Measurements from ENCODE around the gene ARG1. TPM values are rescaled to one million over a fixed set of nuclear protein-coding genes. Genes with fewer than 3 reads are reported as not detected.

The ARG1 gene
- total RNA-seq = not detected in 2 replicates

DNA sequence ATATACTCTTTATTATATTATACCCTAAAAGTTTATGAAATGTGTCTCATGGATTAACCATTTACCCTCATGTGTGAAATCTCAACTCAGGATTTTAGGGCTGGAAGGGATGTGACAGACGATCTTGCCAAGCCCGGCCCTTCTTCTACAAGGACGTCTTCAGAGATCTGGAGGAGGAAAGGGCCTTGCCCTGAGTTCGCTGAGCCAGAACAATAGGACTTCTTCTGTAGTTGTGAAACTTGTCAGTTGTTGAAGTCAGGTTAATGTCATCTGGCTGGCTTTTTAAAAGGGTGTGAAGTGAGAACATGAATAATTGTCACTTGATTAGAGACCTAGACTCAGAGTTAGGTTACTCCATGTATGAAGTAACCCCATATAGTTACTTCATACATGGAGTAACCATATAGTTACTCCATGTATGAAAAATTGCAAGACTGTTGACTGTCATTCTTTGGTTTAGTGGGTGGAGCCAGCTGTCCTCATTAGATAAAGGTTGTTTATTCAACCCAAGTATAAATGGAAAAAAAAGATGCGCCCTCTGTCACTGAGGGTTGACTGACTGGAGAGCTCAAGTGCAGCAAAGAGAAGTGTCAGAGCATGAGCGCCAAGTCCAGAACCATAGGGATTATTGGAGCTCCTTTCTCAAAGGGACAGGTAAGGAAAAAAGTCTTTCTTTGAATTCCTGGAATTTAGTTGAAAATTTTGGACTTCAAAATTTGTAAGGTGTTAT, at the start of gene ARG1:
Gene ARG1, plus strand, starts transcription at position 541 of the 730 bp plus-strand sequence. Its CDS starts 57 bp downstream, at position 598.

DNA sequence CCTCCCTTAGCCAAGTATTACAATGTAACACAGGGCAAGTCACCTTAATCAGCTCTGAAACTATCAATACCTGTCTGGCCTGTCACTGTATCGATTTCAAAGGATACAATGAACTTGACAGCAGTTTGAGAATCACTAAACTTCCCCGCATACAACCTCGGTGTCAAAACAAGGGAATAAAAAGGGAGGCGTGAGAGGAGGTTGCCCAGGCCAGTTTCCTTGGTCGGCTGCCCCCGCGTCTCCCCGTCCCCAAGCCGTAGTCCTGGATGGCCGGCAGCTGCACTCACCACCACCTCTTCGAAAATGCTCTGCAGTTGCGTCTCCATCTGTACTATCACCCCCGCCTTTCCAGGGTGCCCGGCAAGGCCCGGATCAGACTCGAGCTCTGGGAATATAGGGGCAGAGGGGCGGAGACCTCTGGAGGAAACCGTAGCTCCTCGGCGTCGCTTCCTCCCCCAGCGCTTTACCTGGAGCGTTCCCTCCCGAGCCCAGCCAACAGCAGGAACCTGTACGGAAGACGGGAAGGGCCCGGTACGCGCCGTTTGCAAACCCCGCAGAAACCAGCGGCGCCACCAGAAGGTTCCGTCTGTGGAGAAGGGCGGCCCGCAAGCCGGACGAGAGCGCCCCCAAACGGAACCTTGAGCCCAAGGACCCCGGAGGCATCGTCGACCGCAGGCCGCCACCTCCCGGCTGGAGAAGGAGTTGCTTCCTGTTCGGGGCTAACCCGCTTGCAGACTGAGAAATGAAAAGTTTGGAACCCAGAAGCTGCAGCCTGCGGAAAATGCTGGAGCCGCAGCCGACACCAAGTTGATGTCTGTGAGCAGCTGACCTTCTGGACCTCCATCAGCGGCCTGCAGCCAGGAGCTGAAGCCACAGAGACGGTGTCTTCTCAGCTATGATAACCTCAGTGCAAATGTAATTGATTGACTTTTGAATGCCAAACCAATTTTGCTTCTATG, 55.0 kb downstream of the ARG1 start, which contains the start of gene MED23:
Gene MED23, minus strand, starts transcription at position 519 of the 959 bp plus-strand sequence. Its CDS starts 193 bp downstream, at position 326.

Other genes with a start within 250 kb of the ARG1 start
- gene MED23, start 55.0 kb downstream of the ARG1 start, total RNA-seq = 28.2 and 35.6 TPM in 2 replicates
- 0.13 and 0.23 TPM in 2 replicates for gene ENPP3, start 64.1 kb downstream of the ARG1 start, total RNA-seq
- gene OR2A4, start 128.2 kb downstream of the ARG1 start, total RNA-seq = not detected in 2 replicates
- gene CTAGE9, start 137.8 kb downstream of the ARG1 start, total RNA-seq = not detected in 2 replicates
- gene ENPP1, start 234.8 kb downstream of the ARG1 start, total RNA-seq = 4.8 and 37.4 TPM in 2 replicates

Data from smooth muscle cell of the pulmonary artery (primary cell).